ENCODE measurements around the gene FOXD3.

GRCh38 chr1:63323865-63324778 is 1.8 kb downstream of the FOXD3 start:
- TF ChIP-seq CTCF (IDR thresholded peaks at IDR 0.05) (no peak), POLR2A (IDR thresholded peaks at IDR 0.05) (no peak)
